GM19023 (cell line): ENCODE measurements around the gene AGO4.
"Not testable (repeated sequence)": the region's sequence is repeated elsewhere in the genome, so short reads cannot be mapped to it uniquely, and the experiment has no call there.

Source experiments
- ATAC-seq: cut with Tn5 transposase; IDR thresholded peaks from one replicate; pipeline ENCODE4 v1.9.1; 2021; ENCODE audit warnings: mild to moderate bottlenecking, moderate library complexity; ENCODE audit not compliant: unreplicated experiment

AGO4 gene

DNA sequence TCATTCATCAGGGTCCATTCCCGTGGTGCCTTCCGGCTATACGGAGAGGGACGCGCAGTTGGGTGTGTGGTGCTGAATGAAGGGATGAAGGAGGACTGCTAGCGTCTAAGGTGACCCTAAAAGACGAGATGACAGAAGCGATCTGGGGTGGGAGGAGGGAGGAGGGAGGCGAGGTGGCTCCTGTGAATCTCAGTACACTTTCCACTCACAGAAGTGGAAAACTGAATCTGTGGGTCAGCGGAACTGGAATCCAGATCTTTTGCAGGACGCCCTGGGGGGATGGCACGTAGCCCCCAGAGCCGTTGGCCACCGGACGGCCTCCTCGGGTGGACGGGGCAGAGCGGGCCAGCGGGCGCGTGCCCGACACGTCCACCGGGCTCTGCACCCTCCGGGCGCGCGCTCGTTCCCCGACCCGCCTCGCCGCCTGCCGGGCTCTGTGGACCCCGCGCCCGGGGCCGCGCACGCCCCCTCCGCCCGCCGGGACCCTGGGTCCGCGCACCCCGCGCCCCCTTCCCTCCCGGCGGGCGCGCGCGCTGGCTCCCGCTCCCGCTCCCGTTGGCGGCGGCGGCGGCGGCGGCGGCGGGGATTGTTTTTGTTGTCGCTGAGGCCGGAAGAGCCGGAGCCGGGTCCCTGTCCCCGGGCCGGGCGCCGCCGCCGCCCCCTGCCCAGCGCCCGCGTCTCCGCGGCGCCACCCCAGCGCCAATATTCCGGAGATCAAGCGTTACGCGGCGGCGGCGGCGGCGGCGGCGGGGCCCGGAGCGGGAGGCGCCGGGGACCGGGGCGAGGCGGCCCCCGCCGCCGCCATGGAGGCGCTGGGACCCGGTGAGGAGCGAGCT, at the start of gene AGO4:
Gene AGO4, plus strand, starts transcription at position 403 of the 836 bp plus-strand sequence. Its CDS starts 401 bp downstream, at position 804.
- ATAC-seq = peak; percentile 43

DNA sequence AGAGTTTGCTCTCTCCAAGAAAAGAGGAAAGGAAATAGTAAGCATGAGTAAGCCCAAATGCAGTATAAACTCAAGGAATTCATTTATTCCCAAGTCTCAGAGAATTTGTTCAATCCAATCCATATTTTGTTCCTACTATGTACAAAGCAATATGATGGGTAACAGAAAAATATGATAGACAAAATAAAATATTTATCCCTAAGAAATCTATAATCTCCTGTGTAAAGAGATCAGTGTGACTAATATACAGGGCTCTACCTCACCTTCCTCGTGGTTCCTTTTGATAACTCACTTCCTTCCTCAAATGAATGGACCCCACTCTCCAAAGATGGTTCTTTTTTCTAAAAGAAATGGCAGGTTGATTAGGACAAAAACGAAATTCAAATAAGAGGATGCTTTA, 45.7 kb upstream of the AGO4 start:
- no peak for ATAC-seq

DNA sequence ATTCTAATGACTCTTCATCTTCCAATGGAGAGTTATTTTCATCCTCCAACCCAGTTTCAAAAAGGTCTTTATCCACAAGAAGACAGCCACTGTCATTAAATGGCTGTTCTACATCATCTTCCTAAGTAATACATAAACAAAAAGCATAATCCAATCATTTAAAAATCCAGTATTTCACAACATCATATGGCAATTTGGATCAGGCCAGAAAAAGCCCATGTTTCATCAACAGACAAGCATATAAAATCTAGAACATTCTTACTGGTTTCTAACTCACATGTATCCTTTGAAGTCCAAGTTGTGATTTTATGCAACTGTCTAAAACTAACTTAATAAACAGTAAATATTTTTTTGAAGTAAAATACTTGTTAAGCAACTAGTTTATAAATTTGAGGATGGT, 44.6 kb upstream of the AGO4 start:
- ATAC-seq = no peak

DNA sequence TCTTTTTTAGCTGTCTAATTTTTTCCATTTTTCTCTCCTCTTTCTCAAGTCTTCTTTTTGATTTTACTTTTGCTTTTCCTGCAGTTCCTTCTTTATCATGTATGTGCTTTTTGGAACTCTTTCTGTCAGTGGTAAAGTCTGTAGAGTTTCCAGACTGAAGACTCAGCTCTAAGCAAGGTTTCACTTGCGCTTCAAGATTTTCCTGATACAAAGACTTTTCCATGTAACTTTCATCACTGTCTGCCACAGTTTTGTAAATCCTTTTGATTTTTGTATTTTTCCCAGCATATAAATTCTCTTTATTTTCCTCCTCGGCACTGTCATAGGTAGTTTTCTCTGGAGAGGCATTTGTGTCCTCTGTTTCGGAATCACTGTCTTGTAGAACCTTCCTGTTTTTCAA, 43.5 kb upstream of the AGO4 start:
- ATAC-seq = no peak

DNA sequence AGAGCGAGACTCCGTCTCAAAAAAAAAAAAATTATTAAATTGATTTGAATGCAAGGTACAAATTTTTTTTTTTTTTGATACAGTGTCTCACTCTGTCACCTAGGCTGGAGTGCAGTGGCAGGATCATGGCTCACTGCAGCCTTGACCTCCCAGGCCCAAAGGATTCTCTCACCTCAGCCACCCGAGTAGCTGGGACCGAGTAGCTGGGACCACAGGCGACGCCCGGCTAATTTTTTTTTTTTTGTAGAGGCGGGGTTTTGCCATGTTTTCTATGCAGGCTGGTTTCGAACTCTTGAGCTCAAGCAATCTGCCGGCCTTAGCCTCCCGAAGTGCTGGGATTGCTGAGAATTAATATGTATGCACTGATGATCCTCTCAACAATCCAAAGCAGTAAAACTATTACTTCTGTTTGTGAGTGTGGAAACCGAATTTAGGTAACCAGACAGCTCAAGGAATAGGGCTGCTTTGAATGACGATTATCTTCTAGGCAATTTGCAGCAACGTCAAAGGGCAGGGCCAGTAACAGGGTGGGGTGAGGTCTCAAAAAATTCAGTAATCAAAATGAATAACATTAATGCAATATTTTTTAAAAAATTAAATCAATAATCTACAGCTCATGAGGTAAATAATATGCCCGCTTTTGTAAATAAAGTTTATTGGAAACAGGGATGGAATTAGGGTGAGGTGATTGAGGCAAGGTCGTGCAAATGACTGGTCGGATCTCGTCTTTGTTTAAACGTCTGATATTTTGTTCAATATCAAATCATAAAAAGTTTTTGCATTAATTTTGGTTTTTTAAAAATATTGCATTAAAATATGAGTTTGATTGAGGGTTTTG, 39.2 kb upstream of the AGO4 start:
- ATAC-seq = no peak

DNA sequence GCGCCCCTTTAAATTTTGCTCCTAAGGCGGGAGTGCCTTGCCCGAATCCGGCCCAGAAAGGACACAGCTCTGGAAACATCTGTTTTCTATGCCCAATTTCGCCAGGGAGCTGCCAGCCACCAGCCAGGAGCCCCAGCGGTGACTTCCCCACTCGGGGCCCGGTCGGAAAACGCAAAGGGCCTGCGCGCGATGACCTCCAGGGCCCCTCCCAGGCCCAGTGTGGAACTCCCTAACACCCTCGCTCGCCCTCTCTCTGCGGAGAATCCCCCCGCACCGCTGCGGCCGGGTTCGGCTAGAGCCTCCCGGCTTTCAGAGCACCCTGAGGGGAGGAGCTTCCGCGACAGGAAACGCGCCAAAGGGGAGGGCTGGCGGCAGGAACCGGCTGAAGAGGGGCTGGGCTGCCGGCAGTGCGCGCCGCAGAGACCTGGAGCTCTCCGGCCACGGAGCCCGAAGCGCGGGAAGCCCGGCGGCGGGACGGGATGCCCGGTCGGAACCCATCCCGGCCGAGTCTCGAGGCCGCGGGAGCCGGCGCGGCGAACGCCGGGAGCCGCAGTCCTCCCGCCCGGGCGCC, 38.5 kb upstream of the AGO4 start:
- peak; percentile 83 for ATAC-seq

DNA sequence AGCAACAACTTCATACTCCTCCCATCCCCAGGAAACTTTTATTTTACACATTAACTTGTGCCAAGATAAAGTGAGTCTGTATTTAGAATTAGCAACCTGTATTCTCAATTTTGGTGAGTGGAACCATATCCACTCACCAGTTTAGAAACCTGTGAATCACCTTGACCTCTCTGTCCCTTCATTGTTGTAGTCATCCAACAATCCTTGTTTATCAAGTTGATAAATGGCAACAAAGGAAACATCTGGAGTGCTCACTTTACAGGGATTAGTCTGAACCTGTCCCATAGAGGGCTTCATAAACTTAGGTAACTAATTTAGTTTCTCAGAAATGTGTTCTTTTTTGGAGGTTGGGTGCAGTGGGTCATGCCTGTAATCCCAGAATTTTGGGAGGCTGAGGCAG, 34.1 kb upstream of the AGO4 start:
- ATAC-seq = no peak

DNA sequence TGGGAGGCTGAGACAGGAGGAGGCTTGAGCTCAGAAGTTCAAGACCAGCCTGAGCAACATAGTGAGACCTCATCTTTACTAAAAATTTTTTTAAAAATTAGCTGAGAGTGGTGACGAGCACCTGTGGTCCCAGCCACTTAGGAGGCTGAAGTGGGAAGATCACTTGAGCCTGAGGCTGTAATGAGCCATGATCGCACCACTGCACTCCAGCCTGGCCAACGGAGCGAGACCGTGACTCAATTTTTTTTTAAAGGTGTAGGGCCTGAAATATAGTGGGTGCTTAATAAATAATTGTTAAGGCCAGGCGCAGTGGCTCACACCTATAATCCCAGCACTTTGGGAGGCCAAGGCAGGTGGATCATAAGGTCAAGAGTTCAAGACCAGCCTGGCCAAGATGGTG, 31.6 kb upstream of the AGO4 start:
- not testable (repeated sequence) for ATAC-seq

DNA sequence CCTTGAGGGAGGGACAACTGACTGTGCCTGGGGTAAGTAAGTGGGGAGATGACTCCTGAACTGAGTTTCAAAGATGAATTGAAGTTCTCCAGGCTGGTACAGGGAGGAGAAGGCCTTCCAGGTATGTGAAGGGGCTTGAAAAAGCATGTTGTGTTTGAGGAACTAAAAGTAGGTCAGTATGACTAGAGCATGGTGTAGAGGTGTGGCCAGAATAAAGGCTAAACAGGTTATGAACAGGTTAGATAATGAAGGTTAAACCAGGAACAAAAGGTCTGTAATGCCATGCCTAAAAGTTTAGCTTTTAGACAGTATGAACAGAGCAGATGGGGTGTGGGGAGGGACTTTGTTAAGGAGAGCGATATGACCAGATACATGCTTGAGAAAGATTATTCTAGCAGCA, 30.7 kb upstream of the AGO4 start:
- no peak for ATAC-seq

DNA sequence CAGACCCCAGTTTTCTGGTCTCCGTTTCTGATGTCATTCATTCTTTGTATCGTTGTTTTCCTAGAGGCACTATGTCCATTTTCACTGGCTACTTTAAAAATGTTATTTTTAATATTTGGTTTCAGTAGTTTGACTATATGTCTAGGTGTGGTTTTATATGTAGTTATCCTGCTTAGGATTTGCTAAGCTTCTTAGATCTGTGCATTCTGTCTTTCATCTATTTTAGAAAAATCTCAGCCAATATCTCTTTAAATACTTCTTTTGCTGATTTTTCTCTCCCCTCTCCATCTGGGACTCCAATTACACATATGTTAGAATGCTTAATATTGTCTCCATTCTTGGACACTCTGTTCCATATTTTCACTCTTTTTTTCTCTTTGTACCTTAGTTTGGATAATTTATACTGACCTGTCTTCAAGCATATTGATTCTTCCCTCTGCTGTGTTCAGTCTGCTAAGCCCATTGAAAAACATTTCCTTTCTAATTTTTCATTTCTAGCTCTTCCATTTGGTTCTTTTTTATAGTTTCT, 24.7 kb upstream of the AGO4 start:
- ATAC-seq = no peak

DNA sequence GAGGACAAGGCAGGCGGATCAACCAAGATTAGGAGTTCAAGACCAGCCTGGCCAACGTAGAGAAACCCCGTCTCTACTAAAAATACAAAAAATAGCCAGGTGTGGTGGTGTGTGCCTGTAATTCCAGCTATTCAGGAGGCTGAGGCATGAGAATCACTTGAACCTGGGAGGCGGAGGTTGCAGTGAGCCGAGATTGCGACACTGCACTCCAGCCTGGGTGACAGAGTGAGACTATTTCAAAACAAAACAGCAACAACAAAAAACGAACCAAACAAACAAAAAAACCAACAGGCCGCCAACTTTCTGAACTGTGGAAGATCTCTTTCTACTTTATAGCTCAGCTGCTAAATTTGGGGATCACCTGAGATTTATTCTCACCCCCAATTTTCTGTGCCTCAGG, 23.5 kb upstream of the AGO4 start:
- not testable (repeated sequence) for ATAC-seq

DNA sequence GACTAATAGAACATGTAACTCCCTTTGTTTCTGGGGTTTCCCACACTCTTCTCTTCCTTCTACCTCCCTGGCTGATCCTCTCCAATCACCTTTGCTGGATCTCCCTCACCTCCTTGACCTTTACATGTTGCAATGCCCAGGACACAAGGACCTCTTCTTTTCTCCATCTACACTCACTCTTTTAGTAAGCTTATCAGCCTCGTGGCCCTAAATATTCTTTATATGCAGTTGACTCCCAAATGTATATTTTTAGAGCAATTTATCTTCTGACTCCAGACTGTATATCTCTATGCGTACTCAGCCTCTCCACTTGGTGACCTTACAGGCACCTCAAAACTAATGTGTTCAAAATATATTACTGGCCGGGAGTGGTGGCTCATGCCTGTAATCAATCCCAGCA, 19.7 kb upstream of the AGO4 start:
- no peak for ATAC-seq

DNA sequence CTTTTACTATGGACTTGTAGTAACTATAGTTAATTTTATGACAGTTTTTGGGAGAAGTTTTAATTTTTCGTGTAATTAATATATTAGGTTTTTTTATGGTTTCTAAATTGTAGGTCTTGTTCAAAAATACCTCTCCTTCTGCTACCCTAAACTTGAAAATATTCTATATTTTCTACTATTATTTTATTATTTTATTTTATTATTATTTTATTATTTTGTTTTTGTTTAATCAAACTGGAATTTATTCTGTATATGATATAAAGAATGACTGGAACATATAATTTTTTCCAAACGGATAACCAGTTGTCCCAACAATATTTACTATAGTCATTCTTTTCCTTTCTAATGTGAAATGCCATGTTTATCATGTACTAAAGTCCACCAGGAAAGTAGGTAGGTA, 17.1 kb upstream of the AGO4 start:
- ATAC-seq = no peak

DNA sequence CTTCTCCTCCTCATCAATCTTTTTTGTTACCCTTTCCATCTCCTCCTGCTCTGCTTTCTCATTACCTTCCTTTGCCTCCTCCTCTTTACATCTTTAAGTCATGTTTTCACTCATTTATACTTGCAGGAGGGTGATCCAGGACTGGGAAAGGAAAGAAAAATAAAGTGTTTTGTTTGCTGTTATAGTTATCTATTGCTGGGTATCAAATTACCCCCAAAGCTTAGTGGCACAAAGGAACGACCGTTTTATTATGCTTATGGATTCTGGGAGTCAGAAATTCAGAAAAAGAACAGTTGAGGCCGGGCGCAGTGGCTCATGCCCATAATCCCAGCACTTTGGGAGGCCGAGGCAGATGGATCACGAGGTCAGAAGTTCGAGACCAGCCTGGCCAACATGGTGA, 12.5 kb upstream of the AGO4 start:
- no peak for ATAC-seq

DNA sequence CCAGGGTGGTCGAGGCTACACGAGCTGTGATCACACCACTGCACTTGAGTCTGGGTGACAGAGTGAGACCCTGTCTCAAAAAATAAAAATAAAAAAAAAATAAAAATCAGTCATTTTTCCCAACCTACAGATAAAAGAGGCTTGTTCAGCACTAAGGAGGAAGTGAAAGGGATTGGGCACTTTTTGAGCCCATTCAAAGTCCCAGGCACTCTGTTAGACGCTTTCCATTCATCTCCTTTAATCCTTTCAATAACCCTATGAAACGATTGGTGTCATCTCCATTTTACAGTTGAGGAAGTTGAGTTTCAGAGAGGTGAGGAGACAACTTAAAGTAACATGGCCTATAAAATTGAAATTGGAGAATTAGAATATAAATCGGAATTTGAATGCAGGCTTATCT, 10.4 kb upstream of the AGO4 start:
- no peak for ATAC-seq

DNA sequence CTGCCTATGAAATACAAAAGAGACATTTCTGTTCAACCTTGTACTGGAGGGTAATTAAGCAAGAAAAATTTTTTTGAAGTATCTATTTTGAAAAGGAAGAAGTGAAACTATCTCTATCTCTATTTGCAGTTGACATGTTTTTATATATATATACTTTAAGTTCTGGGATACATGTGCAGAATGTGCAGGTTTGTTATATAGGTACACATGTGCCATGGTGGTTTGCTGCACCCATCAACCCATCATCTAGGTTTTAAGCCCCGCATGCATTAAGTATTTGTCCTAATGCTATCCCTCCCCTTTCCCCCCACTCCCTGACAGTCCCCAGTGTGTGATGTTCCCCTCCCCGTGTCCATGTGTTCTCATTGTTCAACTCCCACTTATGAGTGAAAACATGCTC, 9.8 kb upstream of the AGO4 start:
- not testable (repeated sequence) for ATAC-seq

DNA sequence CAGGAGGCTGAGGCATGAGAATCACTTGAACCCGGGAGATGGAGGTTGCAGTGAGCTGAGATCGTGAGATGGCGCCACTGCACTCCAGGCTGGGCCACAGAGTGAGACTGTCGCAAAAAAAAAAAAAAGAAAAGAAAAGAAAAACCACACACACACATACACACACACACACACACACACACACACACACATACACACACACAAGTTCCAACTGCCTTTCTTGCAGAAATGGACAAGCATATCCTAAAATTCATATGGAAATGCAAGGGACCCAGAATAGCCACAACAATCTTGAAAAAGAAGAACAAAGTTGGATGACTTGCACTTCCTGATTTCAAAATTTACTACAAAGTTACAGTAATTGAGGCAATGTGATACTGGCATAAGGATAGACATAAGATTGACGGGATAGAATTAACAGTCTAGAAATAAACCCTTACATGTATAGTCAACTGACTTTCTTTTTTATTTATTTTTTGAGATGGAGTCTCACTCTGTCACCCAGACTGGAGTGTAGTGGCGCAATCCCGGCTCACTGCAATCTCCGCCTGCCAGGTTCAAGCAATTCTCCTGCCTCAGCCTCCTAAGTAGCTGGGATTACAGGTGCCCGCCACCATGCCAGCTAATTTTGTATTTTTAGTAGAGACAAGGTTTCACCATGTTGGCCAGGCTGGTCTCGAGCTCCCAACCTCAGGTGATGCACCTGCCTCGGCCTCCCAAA, 7.5 kb upstream of the AGO4 start:
- ATAC-seq = not testable (repeated sequence)

DNA sequence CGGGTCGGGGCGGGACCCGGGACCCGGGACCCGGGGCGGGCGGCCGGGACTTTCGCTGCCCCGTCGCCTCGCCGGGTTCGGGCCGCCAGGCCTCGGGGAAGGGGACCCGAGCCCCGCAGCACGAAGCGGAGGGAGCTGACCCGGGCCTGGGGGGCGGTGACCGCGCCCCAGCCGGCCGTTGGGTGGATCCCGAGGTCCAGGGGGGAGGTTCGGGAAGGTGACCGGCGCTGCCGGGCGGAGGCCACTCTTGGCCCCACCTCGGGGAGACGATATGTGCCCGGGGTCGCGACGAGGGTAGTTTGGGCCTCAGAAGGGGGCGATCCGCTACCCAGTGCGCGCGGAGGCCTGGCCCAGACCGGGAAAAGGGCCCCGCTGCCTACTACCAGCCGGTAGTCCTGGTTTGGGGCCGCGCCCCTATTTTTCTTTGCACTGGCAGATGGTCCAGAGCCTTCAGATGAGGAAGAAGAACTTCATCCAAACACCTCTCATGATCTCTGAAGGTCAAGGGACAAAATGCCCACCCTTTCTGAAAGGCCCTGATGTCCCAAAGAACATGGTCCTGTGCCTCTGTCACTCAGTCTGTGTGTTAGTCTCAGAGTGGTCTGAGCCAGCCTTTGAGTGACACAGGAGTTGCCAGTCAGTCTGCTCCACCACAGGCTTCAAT, 766 bp downstream of the AGO4 start:
- peak; percentile 45 for ATAC-seq

DNA sequence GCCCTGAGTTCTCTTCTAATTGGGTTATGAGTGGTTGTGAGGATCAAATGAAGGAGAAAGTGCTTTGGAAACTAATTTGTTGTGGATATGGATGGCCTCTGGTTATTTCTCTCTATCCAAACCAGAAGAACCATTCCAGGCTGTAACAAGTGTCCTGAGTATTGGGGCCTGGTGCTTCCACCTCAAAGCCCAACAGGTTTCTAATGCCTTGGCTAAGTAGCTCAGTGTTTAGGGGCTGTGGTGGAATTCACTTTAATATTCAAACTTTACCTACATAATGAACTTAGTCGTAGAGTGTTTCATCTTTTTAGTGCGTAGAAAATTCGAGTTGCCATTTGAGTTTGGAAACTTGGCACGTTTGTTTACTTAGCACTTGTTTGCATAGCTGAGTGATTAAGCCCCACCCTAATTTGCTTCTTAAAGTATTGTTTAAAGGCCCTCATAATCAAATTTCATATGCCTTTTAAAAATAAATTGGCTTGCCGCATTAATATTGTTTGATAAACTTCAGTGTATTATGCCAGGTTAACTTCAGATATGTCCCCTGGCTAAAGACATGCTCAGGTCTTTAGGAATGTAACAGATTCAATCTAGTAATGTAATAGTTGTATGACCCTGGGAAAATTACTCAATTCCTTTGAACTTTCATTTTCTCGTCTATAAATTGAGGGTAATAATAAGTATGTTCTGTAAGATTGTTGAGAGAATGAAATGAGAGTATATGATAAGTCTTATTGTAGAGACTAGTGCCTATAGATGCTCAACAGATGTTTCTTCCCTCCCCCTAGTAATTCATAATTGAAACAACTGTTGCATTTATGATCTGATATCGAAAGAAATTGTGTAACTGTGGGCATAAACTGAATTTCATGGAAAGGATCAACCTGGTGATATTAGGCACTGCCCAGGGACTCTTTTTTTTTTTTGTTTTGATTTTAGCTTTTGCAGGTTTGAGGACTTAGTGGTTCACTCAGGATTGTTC, 1.6 kb downstream of the AGO4 start:
- ATAC-seq = no peak
